Measurements from ENCODE around the gene TTLL11. TPM values are rescaled to one million over a fixed set of nuclear protein-coding genes. Genes with fewer than 3 reads are reported as not detected.

Gene TTLL11
- total RNA-seq, 4 donors from 2014 or later: 9.1 to 47.4 (median 11.3) TPM

DNA sequence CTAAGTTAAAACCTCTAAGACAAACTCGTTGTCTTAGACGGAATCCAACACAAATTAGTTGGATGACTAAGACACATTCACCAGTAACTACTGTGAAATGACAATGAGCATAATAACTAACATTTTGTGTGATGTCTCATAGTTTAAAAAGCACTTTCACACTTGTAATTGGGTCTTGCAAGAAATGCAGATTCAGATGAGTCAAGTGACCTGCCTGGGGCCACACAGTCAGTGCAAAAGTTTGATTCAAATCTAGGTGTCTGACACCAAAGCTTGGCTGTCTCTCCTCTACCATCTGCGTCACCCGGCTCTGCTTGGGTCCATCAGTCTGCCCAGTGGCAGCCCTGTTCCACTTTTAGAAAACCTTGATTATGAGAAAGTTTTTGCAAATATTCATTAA lies 143.7 kb downstream of the TTLL11 start:
- Histone ChIP-seq H3K27me3 (no peaks in the 10 kb centered on the region), H3K27ac (no peak overlapping the region), H3K4me1 (no peaks in the 10 kb centered on the region), H3K4me3 (no peak overlapping the region), H3K9me3 (no peaks in the 10 kb centered on the region), H3K36me3 (no peaks in the 10 kb centered on the region)
- intact Hi-C loops (cut with DNase I; ENCODE audit: low total_unique reads): no loop called here
- WGBS, 2 donors (ENCODE audit: low coverage in 1 of 2): 89 to 90% methylated on average over 2 to 4 of the region's 4 CpGs
- in situ Hi-C loops (cut with MboI; ENCODE audit: low pct_ligation_motif_present in 1 of 4, low pct_unique_long_range_greater_than_20kb in 1 of 4, low sequenced_read_pairs in 3 of 4): no loop called here
- TF ChIP-seq EP300 (IDR thresholded peaks at IDR 0.05; ENCODE audit: low read depth) (no peak), POLR2A (IDR thresholded peaks at IDR 0.05) (no peak), POLR2AphosphoS5 (IDR thresholded peaks at IDR 0.05) (no peak)
- TF ChIP-seq, protein P1, sequence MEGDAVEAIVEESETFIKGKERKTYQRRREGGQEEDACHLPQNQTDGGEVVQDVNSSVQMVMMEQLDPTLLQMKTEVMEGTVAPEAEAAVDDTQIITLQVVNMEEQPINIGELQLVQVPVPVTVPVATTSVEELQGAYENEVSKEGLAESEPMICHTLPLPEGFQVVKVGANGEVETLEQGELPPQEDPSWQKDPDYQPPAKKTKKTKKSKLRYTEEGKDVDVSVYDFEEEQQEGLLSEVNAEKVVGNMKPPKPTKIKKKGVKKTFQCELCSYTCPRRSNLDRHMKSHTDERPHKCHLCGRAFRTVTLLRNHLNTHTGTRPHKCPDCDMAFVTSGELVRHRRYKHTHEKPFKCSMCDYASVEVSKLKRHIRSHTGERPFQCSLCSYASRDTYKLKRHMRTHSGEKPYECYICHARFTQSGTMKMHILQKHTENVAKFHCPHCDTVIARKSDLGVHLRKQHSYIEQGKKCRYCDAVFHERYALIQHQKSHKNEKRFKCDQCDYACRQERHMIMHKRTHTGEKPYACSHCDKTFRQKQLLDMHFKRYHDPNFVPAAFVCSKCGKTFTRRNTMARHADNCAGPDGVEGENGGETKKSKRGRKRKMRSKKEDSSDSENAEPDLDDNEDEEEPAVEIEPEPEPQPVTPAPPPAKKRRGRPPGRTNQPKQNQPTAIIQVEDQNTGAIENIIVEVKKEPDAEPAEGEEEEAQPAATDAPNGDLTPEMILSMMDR (IDR thresholded peaks at IDR 0.05): no peak
- no peak for DNase-seq

DNA sequence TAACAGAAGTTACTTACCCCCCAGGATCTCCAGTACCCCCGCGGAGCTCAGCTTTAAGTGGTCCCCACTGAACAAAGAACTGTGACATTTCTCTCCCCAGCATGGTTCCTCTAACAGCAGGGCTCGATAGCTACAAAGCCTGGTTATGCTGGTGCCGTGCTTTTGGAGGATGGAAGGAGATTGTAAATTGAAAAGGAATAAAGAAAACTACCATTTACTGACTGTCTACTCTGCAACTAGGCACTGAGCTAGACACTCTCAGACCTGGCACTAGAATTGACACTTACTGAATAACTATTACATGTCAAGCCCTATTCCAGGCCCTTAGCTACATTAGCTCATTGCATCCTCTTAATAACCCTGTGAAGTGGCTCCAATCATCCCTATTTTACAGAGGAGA lies 145.3 kb downstream of the TTLL11 start:
- 75 to 89% methylated on average over 4 of the region's 4 CpGs for WGBS, 2 donors (ENCODE audit: low coverage in 1 of 2)
- TF ChIP-seq EP300 (IDR thresholded peaks at IDR 0.05; ENCODE audit: low read depth): no peak
- no peak for TF ChIP-seq POLR2A (IDR thresholded peaks at IDR 0.05)
- TF ChIP-seq, protein P1 (IDR thresholded peaks at IDR 0.05): no peak
- TF ChIP-seq POLR2AphosphoS5 (IDR thresholded peaks at IDR 0.05): no peak

DNA sequence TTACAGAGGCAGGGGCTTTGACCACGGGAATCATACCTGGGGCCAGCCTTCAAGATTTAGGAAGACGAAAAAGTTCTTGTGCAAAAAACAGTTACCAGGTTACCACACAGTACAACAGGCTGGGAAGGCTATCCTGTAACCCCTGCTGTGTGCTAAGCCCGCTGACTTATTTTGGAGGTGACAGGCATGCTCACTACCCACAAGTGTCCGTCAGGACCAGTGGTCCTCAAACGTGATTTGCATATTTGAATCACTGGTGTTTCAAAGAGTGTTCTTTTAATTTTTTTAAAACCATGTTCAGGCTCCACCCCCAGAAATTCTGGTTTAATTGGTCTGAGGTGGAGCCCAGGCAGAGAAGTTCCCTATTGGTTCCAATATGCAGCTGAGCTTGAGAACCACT lies 146.6 kb downstream of the TTLL11 start:
- Histone ChIP-seq H3K4me3 (no peak overlapping the region), H3K4me1 (no peaks in the 10 kb centered on the region), H3K27ac (no peak overlapping the region), H3K9me3 (no peaks in the 10 kb centered on the region), H3K27me3 (no peaks in the 10 kb centered on the region), H3K36me3 (no peaks in the 10 kb centered on the region)
- in situ Hi-C loops (cut with MboI; ENCODE audit: low pct_ligation_motif_present in 1 of 4, low pct_unique_long_range_greater_than_20kb in 1 of 4, low sequenced_read_pairs in 3 of 4): no loop called here
- 89 to 100% methylated on average over 1 to 5 of the region's 5 CpGs for WGBS, 2 donors (ENCODE audit: low coverage in 1 of 2)
- DNase-seq: no peak
- TF ChIP-seq EP300 (IDR thresholded peaks at IDR 0.05; ENCODE audit: low read depth) (no peak), POLR2AphosphoS5 (IDR thresholded peaks at IDR 0.05) (no peak), POLR2A (IDR thresholded peaks at IDR 0.05) (no peak)
- TF ChIP-seq, protein P1 (IDR thresholded peaks at IDR 0.05): no peak
- intact Hi-C loops (cut with DNase I; ENCODE audit: low total_unique reads): no loop called here

More for the DNA sequence above, 145.3 kb downstream of the TTLL11 start:
- no peak for DNase-seq
- no peak overlapping the region for H3K27ac ChIP-seq
- H3K27me3 ChIP-seq: no peaks in the 10 kb centered on the region
- no peaks in the 10 kb centered on the region for H3K36me3 ChIP-seq
- H3K4me1 ChIP-seq: no peaks in the 10 kb centered on the region
- H3K9me3 ChIP-seq: no peaks in the 10 kb centered on the region
- in situ Hi-C loops (cut with MboI; ENCODE audit: low pct_ligation_motif_present in 1 of 4, low pct_unique_long_range_greater_than_20kb in 1 of 4, low sequenced_read_pairs in 3 of 4) (no loop called here), intact Hi-C loops (cut with DNase I; ENCODE audit: low total_unique reads) (no loop called here)
- H3K4me3 ChIP-seq: no peak overlapping the region

DNA sequence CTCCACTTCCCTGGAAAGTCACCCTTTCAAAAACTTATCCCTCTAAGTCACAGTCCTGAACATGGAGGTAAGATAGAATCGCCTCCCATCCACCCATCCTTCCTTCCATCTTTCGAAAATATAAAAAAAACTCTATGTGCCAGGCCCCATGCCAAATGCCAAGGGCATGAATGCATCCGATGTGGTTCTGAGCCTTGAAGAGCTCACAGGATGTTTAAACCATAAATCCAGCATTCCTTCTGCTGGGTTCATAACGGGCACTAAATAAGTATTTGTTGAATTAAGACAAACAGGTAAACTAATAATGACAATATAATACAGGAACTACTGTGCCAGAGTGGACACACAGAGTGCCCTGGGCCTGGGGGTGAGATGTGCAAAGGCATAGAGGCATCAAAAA lies 147.3 kb downstream of the TTLL11 start:
- intact Hi-C loops (cut with DNase I; ENCODE audit: low total_unique reads) (no loop called here), in situ Hi-C loops (cut with MboI; ENCODE audit: low pct_ligation_motif_present in 1 of 4, low pct_unique_long_range_greater_than_20kb in 1 of 4, low sequenced_read_pairs in 3 of 4) (no loop called here)
- Histone ChIP-seq H3K4me3 (no peak overlapping the region), H3K27me3 (no peaks in the 10 kb centered on the region), H3K27ac (no peak overlapping the region), H3K9me3 (no peaks in the 10 kb centered on the region), H3K4me1 (no peaks in the 10 kb centered on the region), H3K36me3 (no peaks in the 10 kb centered on the region)
- no peak for TF ChIP-seq POLR2AphosphoS5 (IDR thresholded peaks at IDR 0.05)
- no peak for TF ChIP-seq POLR2A (IDR thresholded peaks at IDR 0.05)
- no peak for TF ChIP-seq EP300 (IDR thresholded peaks at IDR 0.05; ENCODE audit: low read depth)
- TF ChIP-seq, protein P1 (IDR thresholded peaks at IDR 0.05): no peak
- WGBS, 2 donors (ENCODE audit: low coverage in 1 of 2): 79 to 84% methylated on average over 4 of the region's 4 CpGs
- no peak for DNase-seq

Data from transverse colon (tissue), 4 donors.